Chondrocyte (in vitro differentiated cells): ENCODE measurements around the gene RABEPK. TPM values are rescaled to one million over a fixed set of nuclear protein-coding genes. Genes with fewer than 3 reads are reported as not detected.
A peak's percentile ranks its signal among the peaks of the same experiment; 100 is the strongest.

Experiments
- DNase-seq: peaks from one replicate; pipeline ENCODE4 v3.0.0; 2021; ENCODE audit warnings: mixed read lengths, low spot score
- H3K27ac Mint-ChIP-seq: one replicate; pipeline ENCODE4 v1.8.0; 2021; ENCODE audit warnings: mild to moderate bottlenecking, moderate library complexity, mixed read lengths; ENCODE audit not compliant: unreplicated experiment
- H3K27me3 Mint-ChIP-seq: 2 replicates; pipeline ENCODE4 v1.8.0; 2021; ENCODE audit warnings: low read depth, mixed read lengths
- H3K36me3 Mint-ChIP-seq: 2 replicates; pipeline ENCODE4 v1.8.0; 2021; ENCODE audit warnings: low read depth, mixed read lengths
- H3K4me1 Mint-ChIP-seq: 2 replicates; pipeline ENCODE4 v1.8.0; 2021; ENCODE audit warnings: low read depth, mild to moderate bottlenecking, mixed read lengths
- H3K4me3 Mint-ChIP-seq: one replicate; pipeline ENCODE4 v1.8.0; 2021; ENCODE audit warnings: mild to moderate bottlenecking, moderate library complexity, mixed read lengths; ENCODE audit not compliant: unreplicated experiment
- H3K9me3 Mint-ChIP-seq: 2 replicates; pipeline ENCODE4 v1.8.0; 2021; ENCODE audit warnings: low read depth, mixed read lengths
- CTCF ChIP-seq: fragments of 200-600 bp; sonication (generic); IDR thresholded peaks from 2 replicates; pipeline ENCODE4 v1.5.0; 2021; ENCODE audit warnings: antibody characterized with exemption, mild to moderate bottlenecking, moderate library complexity
- total RNA-seq: library from RNA; stranded (reverse); gene quantifications from 3 replicates; pipeline ENCODE4 v1.2.1, GENCODE V29; 2021

The RABEPK gene
- total RNA-seq, 1 donor from 2014 or later: 27.0 TPM

DNA sequence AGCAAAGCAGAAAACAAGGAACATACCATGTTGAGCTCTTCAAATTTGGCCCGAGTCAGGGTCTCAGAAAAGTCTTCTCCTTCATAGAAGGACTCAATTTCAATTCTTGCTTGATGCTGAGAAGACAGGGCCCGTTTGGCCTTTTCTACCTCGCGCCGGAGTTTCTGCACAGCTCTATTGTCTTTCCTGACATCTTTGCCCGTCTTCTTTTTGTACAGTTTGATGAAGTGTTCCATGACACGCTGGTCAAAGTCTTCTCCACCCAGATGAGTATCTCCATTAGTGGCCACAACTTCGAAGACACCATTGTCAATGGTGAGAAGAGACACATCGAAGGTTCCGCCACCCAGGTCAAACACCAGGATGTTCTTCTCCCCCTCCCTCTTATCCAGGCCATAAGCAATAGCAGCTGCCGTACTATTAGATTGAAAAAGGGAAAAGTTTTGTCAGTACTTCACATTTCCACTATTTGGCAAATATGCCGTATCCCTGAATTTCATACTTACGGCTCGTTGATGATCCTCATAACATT, 38.6 kb downstream of the RABEPK start:
- Mint-ChIP-seq H3K4me3 (peak overlapping the region; percentile 85), H3K4me1 (peaks cover 78% of the 10 kb centered on the region), H3K36me3 (peaks cover 51% of the 10 kb centered on the region), H3K27me3 (no peaks in the 10 kb centered on the region), H3K27ac (peak overlapping the region; percentile 98), H3K9me3 (no peaks in the 10 kb centered on the region)
- no peak for DNase-seq
- TF ChIP-seq CTCF: no peak

- H3K9me3 Mint-ChIP-seq: no peaks in the 10 kb centered on the region
- H3K36me3 Mint-ChIP-seq: peaks cover 51% of the 10 kb centered on the region
- H3K27me3 Mint-ChIP-seq: no peaks in the 10 kb centered on the region
- H3K4me1 Mint-ChIP-seq: peaks cover 78% of the 10 kb centered on the region
- TF ChIP-seq CTCF: no peak
- H3K27ac Mint-ChIP-seq: peak overlapping the region; percentile 98
- no peak for DNase-seq
- peak overlapping the region; percentile 85 for H3K4me3 Mint-ChIP-seq
These were observed 39.6 kb downstream of the RABEPK start for GRCh38 chr9:125239631-125240597.

GRCh38 chr9:125240649-125240999, 40.3 kb downstream of the RABEPK start:
- H3K27ac Mint-ChIP-seq: peak overlapping the region; percentile 98
- H3K36me3 Mint-ChIP-seq: peaks cover 45% of the 10 kb centered on the region
- H3K4me1 Mint-ChIP-seq: peaks cover 71% of the 10 kb centered on the region
- peak overlapping the region; percentile 85 for H3K4me3 Mint-ChIP-seq
- DNase-seq: no peak
- H3K27me3 Mint-ChIP-seq: no peaks in the 10 kb centered on the region
- no peak for TF ChIP-seq CTCF
- H3K9me3 Mint-ChIP-seq: no peaks in the 10 kb centered on the region

DNA sequence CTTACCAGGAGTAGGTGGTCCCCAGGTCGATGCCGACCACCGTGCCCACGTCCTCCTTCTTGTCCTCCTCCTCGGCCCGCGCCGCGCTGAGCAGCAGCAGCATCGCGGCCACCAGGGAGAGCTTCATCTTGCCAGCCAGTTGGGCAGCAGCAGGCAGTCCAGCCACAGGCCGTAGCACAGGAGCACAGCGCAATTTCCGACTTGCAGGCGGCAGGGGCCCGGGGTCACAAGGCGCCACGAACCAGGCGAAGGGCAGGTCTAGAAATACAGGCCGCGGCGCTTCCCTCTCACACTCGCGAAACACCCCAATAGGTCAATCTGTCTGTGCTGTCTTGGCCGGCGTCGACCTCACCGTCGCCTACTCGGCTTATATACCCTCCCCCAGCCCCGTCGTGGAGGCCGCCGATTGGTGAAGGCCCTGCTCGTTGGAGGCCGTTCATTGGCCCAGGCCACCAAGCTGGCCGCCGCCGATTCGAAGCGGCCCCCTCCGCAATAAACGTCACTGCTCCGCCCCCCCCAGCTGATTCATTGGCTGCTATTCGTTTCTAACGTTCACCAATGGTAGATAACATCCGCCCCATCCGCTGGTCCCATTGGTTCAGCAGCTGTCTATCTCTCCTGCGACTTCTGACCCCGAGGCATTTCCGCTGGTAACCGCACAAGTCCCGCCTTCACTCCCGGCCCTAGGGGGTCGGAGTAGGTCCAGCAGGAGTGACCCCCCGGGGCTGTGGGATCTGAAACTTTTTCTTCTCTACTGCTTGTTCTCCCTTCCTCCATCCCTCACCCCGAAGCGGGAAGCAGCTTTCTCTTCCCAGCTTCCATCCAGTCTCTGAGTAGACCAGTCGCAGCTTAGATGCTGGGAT, 40.9 kb downstream of the RABEPK start, which contains the start of gene HSPA5:
HSPA5 (minus strand) TSS at position 344 of the 863 bp plus-strand sequence; CDS start at position 127, 217 bp downstream.
- peak within 1 kb of the TSS; percentile 85 for H3K4me3 Mint-ChIP-seq
- peak; percentile 99 for DNase-seq

More for the DNA sequence above, 40.9 kb downstream of the RABEPK start, which contains the start of gene HSPA5:
- Mint-ChIP-seq H3K36me3 (peaks cover 40% of the 10 kb centered on the region), H3K27me3 (no peaks in the 10 kb centered on the region), H3K9me3 (no peaks in the 10 kb centered on the region), H3K27ac (peak within 1 kb of the TSS; percentile 98), H3K4me1 (peaks cover 65% of the 10 kb centered on the region)
- peak; percentile 67 for TF ChIP-seq CTCF
